Measurements from ENCODE around the gene PLEK.

- TF ChIP-seq CTCF (IDR thresholded peaks at IDR 0.05; ENCODE audit: extremely low read depth in 1 of 2, insufficient read depth in 1 of 2, low read depth in 1 of 2, low read length in 2 of 2), result no peak
- no peak for TF ChIP-seq FOS (IDR thresholded peaks at IDR 0.05; ENCODE audit: borderline replicate concordance, insufficient read depth, low read length)
- no peak for TF ChIP-seq MYC (IDR thresholded peaks at IDR 0.05; ENCODE audit: low read depth, low read length)
- TF ChIP-seq POLR2AphosphoS5 (IDR thresholded peaks at IDR 0.05; ENCODE audit: insufficient read depth, low read depth, low read length), result no peak
- no peak for TF ChIP-seq POLR2A (IDR thresholded peaks at IDR 0.05; ENCODE audit: low read depth, low read length)
- TF ChIP-seq EZH2 (IDR thresholded peaks at IDR 0.05; ENCODE audit: borderline replicate concordance, low read depth, low read length, severe bottlenecking), result no peak
These were observed 26.8 kb downstream of the PLEK start for GRCh38 chr2:68391869-68392268.
